Activated CD4-positive, CD25-positive, alpha-beta regulatory T cell treated with anti-CD3 and anti-CD28 coated beads, Interleukin-2, amount 50 U/mL, for 16 hours (primary cell): ENCODE measurements around the gene PCDHB7.
"Not testable (repeated sequence)": the region's sequence is repeated elsewhere in the genome, so short reads cannot be mapped to it uniquely, and the experiment has no call there.

Experiments used
- DNase-seq: peaks from one replicate; pipeline ENCODE4 v3.0.0-alpha.2; 2020; ENCODE audit warnings: low read depth, low spot score

Gene PCDHB7

GRCh38 chr5:141172381-141173204 is at the start of gene PCDHB7:
Gene PCDHB7, plus strand, starts transcription at chr5:141172644. Its CDS starts 192 bp downstream, at chr5:141172836.
- DNase-seq: no peak

- not testable (repeated sequence) for DNase-seq
Observed at GRCh38 chr5:141123396-141124135, 48.9 kb upstream of the PCDHB7 start.

- no peak for DNase-seq
Observed at GRCh38 chr5:141127305-141127704, 45.1 kb upstream of the PCDHB7 start.

- DNase-seq: no peak
Observed at GRCh38 chr5:141135030-141135717, 37.3 kb upstream of the PCDHB7 start, which contains the start of gene PCDHB5. Gene PCDHB5, plus strand, starts transcription at chr5:141135206. Its CDS starts 229 bp downstream, at chr5:141135435.

GRCh38 chr5:141135718-141136266 is 36.7 kb upstream of the PCDHB7 start:
- DNase-seq: no peak

- DNase-seq: not testable (repeated sequence)
Observed at GRCh38 chr5:141137346-141137745, 35.1 kb upstream of the PCDHB7 start.

- no peak for DNase-seq
Observed at GRCh38 chr5:141149812-141150211, 22.6 kb upstream of the PCDHB7 start, which contains the start of gene PCDHB6. Gene PCDHB6, plus strand, starts transcription at chr5:141150057. Its CDS starts 201 bp downstream, at chr5:141150258.

- DNase-seq: no peak
Observed at GRCh38 chr5:141150224-141150992, 22.0 kb upstream of the PCDHB7 start.

GRCh38 chr5:141150993-141151325 is 21.5 kb upstream of the PCDHB7 start:
- DNase-seq: no peak

GRCh38 chr5:141151632-141152031 is 20.8 kb upstream of the PCDHB7 start:
- not testable (repeated sequence) for DNase-seq

GRCh38 chr5:141152096-141152495 is 20.3 kb upstream of the PCDHB7 start:
- not testable (repeated sequence) for DNase-seq

- DNase-seq: no peak
Observed at GRCh38 chr5:141155540-141156374, 16.7 kb upstream of the PCDHB7 start.

- not testable (repeated sequence) for DNase-seq
Observed at GRCh38 chr5:141157356-141157755, 15.1 kb upstream of the PCDHB7 start.

- DNase-seq: not testable (repeated sequence)
Observed at GRCh38 chr5:141157901-141158300, 14.5 kb upstream of the PCDHB7 start.

- not testable (repeated sequence) for DNase-seq
Observed at GRCh38 chr5:141174291-141175104, 2.1 kb downstream of the PCDHB7 start.

- DNase-seq: no peak
Observed at GRCh38 chr5:141175933-141176332, 3.5 kb downstream of the PCDHB7 start.

GRCh38 chr5:141177577-141178191 is 5.2 kb downstream of the PCDHB7 start, which contains the start of gene PCDHB8:
Gene PCDHB8, plus strand, starts transcription at chr5:141177790. Its CDS starts 245 bp downstream, at chr5:141178035.
- not testable (repeated sequence) for DNase-seq

- not testable (repeated sequence) for DNase-seq
Observed at GRCh38 chr5:141179371-141179770, 6.9 kb downstream of the PCDHB7 start.
